NCI-H69 (cell line): Measurements from ENCODE around the gene ZSCAN25.
"Not testable (repeated sequence)": the region's sequence is repeated elsewhere in the genome, so short reads cannot be mapped to it uniquely, and the experiment has no call there.

ENCODE experiments used
- DNase-seq: peaks from one replicate; lab custom pipeline; 2025; lab: John Stamatoyannopoulos, UW

Gene ZSCAN25

GRCh38 chr7:99617192-99617781 is 541 bp downstream of the ZSCAN25 start:
- no peak for DNase-seq

- DNase-seq, result no peak
Measured at GRCh38 chr7:99618726-99619125, 2.0 kb downstream of the ZSCAN25 start.

GRCh38 chr7:99619571-99620130 is 2.9 kb downstream of the ZSCAN25 start:
- DNase-seq, result no peak

GRCh38 chr7:99621271-99621670 is 4.5 kb downstream of the ZSCAN25 start:
- no peak for DNase-seq

- DNase-seq, result no peak
Measured at GRCh38 chr7:99622596-99622995, 5.8 kb downstream of the ZSCAN25 start.

- DNase-seq, result no peak
Measured at GRCh38 chr7:99623091-99623693, 6.4 kb downstream of the ZSCAN25 start.

- DNase-seq, result no peak
Measured at GRCh38 chr7:99623702-99624447, 7.1 kb downstream of the ZSCAN25 start.

- no peak for DNase-seq
Measured at GRCh38 chr7:99624484-99624883, 7.7 kb downstream of the ZSCAN25 start.

- no peak for DNase-seq
Measured at GRCh38 chr7:99625321-99625720, 8.6 kb downstream of the ZSCAN25 start.

- no peak for DNase-seq
Measured at GRCh38 chr7:99625961-99626360, 9.2 kb downstream of the ZSCAN25 start.

- no peak for DNase-seq
Measured at GRCh38 chr7:99626661-99627060, 9.9 kb downstream of the ZSCAN25 start.

GRCh38 chr7:99627513-99627912 is 10.8 kb downstream of the ZSCAN25 start:
- DNase-seq, result no peak

- DNase-seq, result no peak
Measured at GRCh38 chr7:99628471-99629465, 12.0 kb downstream of the ZSCAN25 start.

- DNase-seq, result no peak
Measured at GRCh38 chr7:99629643-99630042, 12.9 kb downstream of the ZSCAN25 start.

GRCh38 chr7:99631295-99632109 is 14.8 kb downstream of the ZSCAN25 start:
- DNase-seq, result peak; percentile 83

GRCh38 chr7:99637414-99637813 is 20.7 kb downstream of the ZSCAN25 start:
- DNase-seq, result not testable (repeated sequence)

- no peak for DNase-seq
Measured at GRCh38 chr7:99638731-99639130, 22.0 kb downstream of the ZSCAN25 start.

- no peak for DNase-seq
Measured at GRCh38 chr7:99639267-99639666, 22.5 kb downstream of the ZSCAN25 start.

GRCh38 chr7:99642027-99642426 is 25.3 kb downstream of the ZSCAN25 start:
- no peak for DNase-seq

GRCh38 chr7:99643464-99643863 is 26.7 kb downstream of the ZSCAN25 start:
- no peak for DNase-seq

GRCh38 chr7:99644431-99644830 is 27.7 kb downstream of the ZSCAN25 start:
- DNase-seq, result no peak
